OCI-LY3 (cell line): ENCODE results near the gene SH2D1B.

Source experiments
- H2AFZ ChIP-seq: fragments of 200-600, 300-600 bp; shearing (Covaris generic); 2 replicates; pipeline ENCODE4 v1.6.0; 2014; ENCODE audit warnings: antibody characterized with exemption, low read depth, low read length
- H3K27ac ChIP-seq: fragments of 200-600, 300-600 bp; sonication (generic); 2 replicates; pipeline ENCODE4 v1.5.1; 2014; ENCODE audit warnings: mild to moderate bottlenecking, low read length, moderate library complexity, mixed read lengths
- H3K27me3 ChIP-seq: fragments of 200-600, 300-600 bp; sonication (generic); 2 replicates; pipeline ENCODE4 v1.6.1; 2014; ENCODE audit warnings: low read depth, low read length, mixed read lengths
- H3K36me3 ChIP-seq: fragments of 200-600, 300-600 bp; sonication (generic); replicated peaks from 2 replicates; pipeline ENCODE3; 2014; ENCODE audit warnings: low read depth, low read length, mixed read lengths
- H3K4me1 ChIP-seq: fragments of 300-600, 200-600 bp; sonication (generic); 2 replicates; pipeline ENCODE4 v1.6.1; 2014; ENCODE audit warnings: low read length, mixed read lengths
- H3K4me2 ChIP-seq: fragments of 200-600, 300-600 bp; sonication (generic); 2 replicates; pipeline ENCODE4 v1.6.1; 2014; ENCODE audit warnings: low read length, mixed read lengths
- H3K4me3 ChIP-seq: fragments of 300-600, 200-600 bp; sonication (generic); 2 replicates; pipeline ENCODE4 v1.5.1; 2014; ENCODE audit warnings: antibody characterized with exemption, mild to moderate bottlenecking, low read length, moderate library complexity
- H3K79me2 ChIP-seq: fragments of 300-600, 200-600 bp; shearing (Covaris generic); 2 replicates; pipeline ENCODE4 v1.6.1; 2014; ENCODE audit warnings: mild to moderate bottlenecking, low read length, mixed read lengths
- H3K9ac ChIP-seq: fragments of 300-600, 200-600 bp; shearing (Covaris generic); 2 replicates; pipeline ENCODE4 v1.6.0; 2014; ENCODE audit warnings: mild to moderate bottlenecking, low read length, moderate library complexity
- H3K9me3 ChIP-seq: fragments of 200-600, 300-600 bp; shearing (Covaris generic); 2 replicates; pipeline ENCODE4 v1.6.1; 2014; ENCODE audit warnings: low read length, mixed read lengths; ENCODE audit not compliant: insufficient read depth
- H4K20me1 ChIP-seq: fragments of 200-600, 300-600 bp; sonication (generic); 2 replicates; pipeline ENCODE4 v1.6.1; 2016; ENCODE audit warnings: low read length, mixed read lengths; ENCODE audit not compliant: insufficient read depth
- CTCF ChIP-seq: fragments of 200-600, 300-600 bp; sonication (generic); IDR thresholded peaks from 2 replicates; pipeline ENCODE4 v1.5.1; 2014; ENCODE audit warnings: antibody characterized with exemption, low read length, low read depth
- EZH2phosphoT487 ChIP-seq: fragments of 200-600 bp; shearing (Covaris generic); IDR thresholded peaks from 2 replicates; pipeline ENCODE4 v1.6.1; 2018; ENCODE audit warnings: antibody characterized with exemption, mixed run types, low read depth

The SH2D1B gene

GRCh38 chr1:162405800-162406199 is 6.1 kb downstream of the SH2D1B start:
- Histone ChIP-seq H3K36me3 (no peaks in the 10 kb centered on the region), H3K4me1 (no peaks in the 10 kb centered on the region), H3K79me2 (no peaks in the 10 kb centered on the region), H3K9ac (no peak overlapping the region), H3K9me3 (no peaks in the 10 kb centered on the region), H3K27ac (no peak overlapping the region), H3K27me3 (peaks cover 9% of the 10 kb centered on the region; the same call in 1 of the 2 replicates), H2AFZ (no peak overlapping the region), H4K20me1 (no peaks in the 10 kb centered on the region), H3K4me2 (no peak overlapping the region), H3K4me3 (no peak overlapping the region)
- TF ChIP-seq EZH2phosphoT487 = no peak
- no peak for TF ChIP-seq CTCF

GRCh38 chr1:162404550-162405160 is 7.3 kb downstream of the SH2D1B start:
- Histone ChIP-seq H3K27ac (no peak overlapping the region), H3K9ac (no peak overlapping the region), H4K20me1 (no peaks in the 10 kb centered on the region), H3K4me3 (no peak overlapping the region), H3K36me3 (no peaks in the 10 kb centered on the region), H3K27me3 (peaks cover 10% of the 10 kb centered on the region; the same call in 1 of the 2 replicates), H3K4me2 (no peak overlapping the region), H3K4me1 (no peaks in the 10 kb centered on the region), H3K79me2 (no peaks in the 10 kb centered on the region), H2AFZ (no peak overlapping the region), H3K9me3 (no peaks in the 10 kb centered on the region)
- TF ChIP-seq EZH2phosphoT487 (no peak), CTCF (no peak)

- H3K36me3 ChIP-seq = no peaks in the 10 kb centered on the region
- H3K27me3 ChIP-seq = peaks cover 38% of the 10 kb centered on the region
- H3K9me3 ChIP-seq = no peaks in the 10 kb centered on the region
- TF ChIP-seq CTCF = no peak
- no peak for TF ChIP-seq EZH2phosphoT487
- H3K4me1 ChIP-seq = no peaks in the 10 kb centered on the region
- H3K79me2 ChIP-seq = no peaks in the 10 kb centered on the region
- H3K9ac ChIP-seq = no peak overlapping the region
- H3K4me3 ChIP-seq = no peak overlapping the region
- no peak overlapping the region for H3K4me2 ChIP-seq
- H4K20me1 ChIP-seq = no peaks in the 10 kb centered on the region
- no peak overlapping the region for H2AFZ ChIP-seq
- H3K27ac ChIP-seq = no peak overlapping the region
These were observed 11.1 kb downstream of the SH2D1B start for GRCh38 chr1:162400790-162401355.

- no peaks in the 10 kb centered on the region for H4K20me1 ChIP-seq
- H3K27me3 ChIP-seq = peaks cover 48% of the 10 kb centered on the region
- H3K27ac ChIP-seq = no peak overlapping the region
- H3K4me3 ChIP-seq = no peak overlapping the region
- H3K36me3 ChIP-seq = no peaks in the 10 kb centered on the region
- H3K9me3 ChIP-seq = no peaks in the 10 kb centered on the region
- H2AFZ ChIP-seq = no peak overlapping the region
- no peaks in the 10 kb centered on the region for H3K79me2 ChIP-seq
- H3K4me1 ChIP-seq = no peaks in the 10 kb centered on the region
- H3K9ac ChIP-seq = no peak overlapping the region
- TF ChIP-seq EZH2phosphoT487 (no peak), CTCF (no peak)
- H3K4me2 ChIP-seq = no peak overlapping the region
These were observed 12.8 kb downstream of the SH2D1B start for GRCh38 chr1:162398999-162399580.
